Vagina (tissue), 2 donors: Measurements from ENCODE around the gene DGCR2.

ENCODE experiments used
- CTCF ChIP-seq, 3 experiments: fragments of 450-650 bp in 2 of 3; fragments of 200-600 bp in 1 of 3; sonication (generic) in 1 of 3; IDR thresholded peaks; one replicate each; pipeline ENCODE4 v1.5.1; 2017 to 2019; ENCODE audit warnings: antibody characterized with exemption in 3 of 3, mild to moderate bottlenecking in 2 of 3, moderate library complexity in 2 of 3
- POLR2A ChIP-seq, 2 donors: fragments of 450-650 bp; IDR thresholded peaks; one replicate each; pipeline ENCODE4 v1.6.1; 2017; ENCODE audit warnings: antibody characterized with exemption in 2 of 2, mild to moderate bottlenecking in 2 of 2, moderate library complexity in 2 of 2
- POLR2AphosphoS5 ChIP-seq, 2 donors: sonication (generic); formaldehyde crosslinking; IDR thresholded peaks; one replicate each; pipeline ENCODE4 v1.9.0; 2017; ENCODE audit warnings: antibody characterized with exemption in 2 of 2, mild to moderate bottlenecking in 2 of 2, low read depth in 1 of 2; ENCODE audit not compliant: insufficient read depth in 1 of 2

GRCh38 chr22:19061471-19062138, 60.6 kb downstream of the DGCR2 start:
- TF ChIP-seq CTCF (IDR thresholded peaks at IDR 0.05) (no peak), POLR2A (IDR thresholded peaks at IDR 0.05) (no peak), POLR2AphosphoS5 (IDR thresholded peaks at IDR 0.05; ENCODE audit: insufficient read depth in 1 of 2, low read depth in 1 of 2) (no peak)
